MM.1S (cell line): Measurements from ENCODE around the gene NINL.
"Not testable (repeated sequence)": the region's sequence is repeated elsewhere in the genome, so short reads cannot be mapped to it uniquely, and the experiment has no call there.

Experiments
- DNase-seq: peaks from one replicate; pipeline ENCODE4 v3.0.0-alpha.2; 2015
- H2AFZ ChIP-seq: fragments of 300-600 bp; sonication (generic); 2 replicates; pipeline ENCODE4 v1.6.0; 2016; ENCODE audit warnings: antibody characterized with exemption, low read length
- H3F3A ChIP-seq: fragments of 300-600 bp; sonication (generic); 2 replicates; pipeline ENCODE4 v1.6.1; 2016; ENCODE audit warnings: mild to moderate bottlenecking, antibody characterized with exemption, low read length, moderate library complexity, mixed read lengths; ENCODE audit not compliant: insufficient read depth
- H3K27ac ChIP-seq: fragments of 300-600 bp; sonication (generic); 2 replicates; pipeline ENCODE4 v1.5.1; 2016; ENCODE audit warnings: mild to moderate bottlenecking, low read length
- H3K27me3 ChIP-seq: fragments of 300-600 bp; sonication (generic); replicated peaks from 2 replicates; pipeline ENCODE4 v1.6.0; 2016; ENCODE audit warnings: low read length; ENCODE audit not compliant: insufficient read depth
- H3K36me3 ChIP-seq: fragments of 300-600 bp; sonication (generic); replicated peaks from 2 replicates; pipeline ENCODE4 v1.6.1; 2016; ENCODE audit warnings: mild to moderate bottlenecking, low read length, mixed read lengths; ENCODE audit not compliant: insufficient read depth
- H3K4me1 ChIP-seq: fragments of 300-600 bp; sonication (generic); 2 replicates; pipeline ENCODE4 v1.6.1; 2016; ENCODE audit warnings: low read length, mixed read lengths
- H3K4me2 ChIP-seq: fragments of 300-600 bp; sonication (generic); 2 replicates; pipeline ENCODE4 v1.6.0; 2016; ENCODE audit warnings: low read depth, low read length
- H3K4me3 ChIP-seq: fragments of 300-600 bp; sonication (generic); 2 replicates; pipeline ENCODE4 v1.5.1; 2016; ENCODE audit warnings: low read length, mixed read lengths
- H3K79me2 ChIP-seq: fragments of 300-600 bp; sonication (generic); 2 replicates; pipeline ENCODE4 v1.6.1; 2016; ENCODE audit warnings: mixed run types, low read length, mixed read lengths
- H3K9ac ChIP-seq: fragments of 300-600 bp; sonication (generic); 2 replicates; pipeline ENCODE4 v1.6.1; 2016; ENCODE audit warnings: low read length, mixed read lengths
- H3K9me2 ChIP-seq: fragments of 300-600 bp; sonication (generic); replicated peaks from 2 replicates; pipeline ENCODE4 v1.6.1; 2016; ENCODE audit warnings: mild to moderate bottlenecking, low read length, mixed read lengths; ENCODE audit not compliant: insufficient read depth
- H3K9me3 ChIP-seq: fragments of 300-600 bp; sonication (generic); replicated peaks from 2 replicates; pipeline ENCODE4 v1.6.1; 2016; ENCODE audit warnings: mild to moderate bottlenecking, low read length, mixed read lengths; ENCODE audit not compliant: insufficient read depth
- H4K20me1 ChIP-seq: fragments of 300-600 bp; sonication (generic); 2 replicates; pipeline ENCODE4 v1.6.1; 2016; ENCODE audit warnings: mild to moderate bottlenecking, low read length, moderate library complexity, mixed read lengths; ENCODE audit not compliant: insufficient read depth
- EZH2 ChIP-seq: fragments of 300-600 bp; sonication (generic); optimal IDR thresholded peaks from 2 replicates; pipeline ENCODE3; 2017; ENCODE audit warnings: low read depth, mild to moderate bottlenecking, antibody characterized with exemption, low read length, mixed read lengths
- EZH2phosphoT487 ChIP-seq: fragments of 300-600 bp; sonication (generic); IDR thresholded peaks from 2 replicates; pipeline ENCODE4 v1.6.1; 2018; ENCODE audit warnings: antibody characterized with exemption, low read length
- TF ChIP-seq, protein P1 (sequence below): fragments of 300-600 bp; sonication (generic); IDR thresholded peaks from 2 replicates; pipeline ENCODE4 v1.5.1; 2016; ENCODE audit warnings: antibody characterized with exemption, low read length, mixed read lengths

NINL gene

GRCh38 chr20:25584905-25585704 is at the start of gene NINL:
TSS of gene NINL (minus strand) at chr20:25585531. CDS start at chr20:25526587, 58,944 bp downstream.
- Histone ChIP-seq H3K4me2 (no peak within 1 kb of the TSS), H3K9ac (no peak within 1 kb of the TSS), H3F3A (no peaks in the 10 kb centered on the region), H3K9me2 (no peaks in the 10 kb centered on the region), H3K9me3 (no peaks in the 10 kb centered on the region), H4K20me1 (no peaks in the 10 kb centered on the region), H3K4me3 (no peak within 1 kb of the TSS), H3K79me2 (no peaks in the 10 kb centered on the region), H3K36me3 (no peaks in the 10 kb centered on the region), H3K27ac (no peak within 1 kb of the TSS), H3K4me1 (no peaks in the 10 kb centered on the region), H2AFZ (no peak within 1 kb of the TSS), H3K27me3 (no peaks in the 10 kb centered on the region)
- no peak for TF ChIP-seq EZH2phosphoT487
- TF ChIP-seq EZH2, result no peak
- TF ChIP-seq, protein P1, sequence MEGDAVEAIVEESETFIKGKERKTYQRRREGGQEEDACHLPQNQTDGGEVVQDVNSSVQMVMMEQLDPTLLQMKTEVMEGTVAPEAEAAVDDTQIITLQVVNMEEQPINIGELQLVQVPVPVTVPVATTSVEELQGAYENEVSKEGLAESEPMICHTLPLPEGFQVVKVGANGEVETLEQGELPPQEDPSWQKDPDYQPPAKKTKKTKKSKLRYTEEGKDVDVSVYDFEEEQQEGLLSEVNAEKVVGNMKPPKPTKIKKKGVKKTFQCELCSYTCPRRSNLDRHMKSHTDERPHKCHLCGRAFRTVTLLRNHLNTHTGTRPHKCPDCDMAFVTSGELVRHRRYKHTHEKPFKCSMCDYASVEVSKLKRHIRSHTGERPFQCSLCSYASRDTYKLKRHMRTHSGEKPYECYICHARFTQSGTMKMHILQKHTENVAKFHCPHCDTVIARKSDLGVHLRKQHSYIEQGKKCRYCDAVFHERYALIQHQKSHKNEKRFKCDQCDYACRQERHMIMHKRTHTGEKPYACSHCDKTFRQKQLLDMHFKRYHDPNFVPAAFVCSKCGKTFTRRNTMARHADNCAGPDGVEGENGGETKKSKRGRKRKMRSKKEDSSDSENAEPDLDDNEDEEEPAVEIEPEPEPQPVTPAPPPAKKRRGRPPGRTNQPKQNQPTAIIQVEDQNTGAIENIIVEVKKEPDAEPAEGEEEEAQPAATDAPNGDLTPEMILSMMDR, result no peak
- DNase-seq, result no peak

GRCh38 chr20:25632940-25633790 is 47.8 kb upstream of the NINL start:
- Histone ChIP-seq H3K79me2 (no peaks in the 10 kb centered on the region), H3K36me3 (no peaks in the 10 kb centered on the region; the same call in 1 of the 2 replicates), H3K4me2 (no peak overlapping the region), H3K9ac (no peak overlapping the region), H2AFZ (no peak overlapping the region), H3K27ac (no peak overlapping the region), H3K9me3 (no peaks in the 10 kb centered on the region), H3F3A (no peaks in the 10 kb centered on the region), H4K20me1 (no peaks in the 10 kb centered on the region), H3K4me1 (no peaks in the 10 kb centered on the region), H3K27me3 (no peaks in the 10 kb centered on the region), H3K4me3 (no peak overlapping the region), H3K9me2 (no peaks in the 10 kb centered on the region)
- TF ChIP-seq, protein P1, result no peak
- TF ChIP-seq EZH2 (no peak), EZH2phosphoT487 (no peak)
- DNase-seq, result no peak

DNA sequence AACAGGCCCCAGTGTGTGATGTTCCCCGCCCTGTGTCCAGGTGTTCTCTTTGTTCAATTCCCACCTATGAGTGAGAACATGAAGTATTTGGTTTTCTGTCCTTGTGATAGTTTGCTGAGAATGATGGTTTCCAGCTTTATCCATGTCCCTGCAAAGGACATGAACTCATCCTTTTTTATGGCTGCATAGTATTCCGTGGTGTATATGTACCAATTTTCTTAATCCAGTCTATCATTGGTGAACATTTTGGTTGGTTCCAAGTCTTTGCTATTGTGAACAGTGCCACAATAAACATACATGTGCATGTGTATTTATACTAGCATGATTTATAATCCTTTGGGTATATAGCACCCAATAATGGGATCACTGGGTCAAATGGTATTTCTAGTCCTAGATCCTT is 45.3 kb upstream of the NINL start:
- not testable (repeated sequence) for H3K27me3 ChIP-seq, H3K9me3 ChIP-seq, H3K4me3 ChIP-seq, H3K27ac ChIP-seq, H3K4me1 ChIP-seq, H3K9me2 ChIP-seq, H3K79me2 ChIP-seq, DNase-seq, H3K9ac ChIP-seq, H3K4me2 ChIP-seq, H3K36me3 ChIP-seq, H3F3A ChIP-seq, H2AFZ ChIP-seq, H4K20me1 ChIP-seq
